Measurements from ENCODE around the gene ASTN2.

GRCh38 chr9:117415358-117415914 lies 579 bp upstream of the ASTN2 start:
- no peak for TF ChIP-seq CTCF (IDR thresholded peaks at IDR 0.05)
- no peak for TF ChIP-seq POLR2A (IDR thresholded peaks at IDR 0.05)

All from Peyer's patch (tissue), 4 donors.